ENCODE data around the gene SUPT20H.

Gene SUPT20H

DNA sequence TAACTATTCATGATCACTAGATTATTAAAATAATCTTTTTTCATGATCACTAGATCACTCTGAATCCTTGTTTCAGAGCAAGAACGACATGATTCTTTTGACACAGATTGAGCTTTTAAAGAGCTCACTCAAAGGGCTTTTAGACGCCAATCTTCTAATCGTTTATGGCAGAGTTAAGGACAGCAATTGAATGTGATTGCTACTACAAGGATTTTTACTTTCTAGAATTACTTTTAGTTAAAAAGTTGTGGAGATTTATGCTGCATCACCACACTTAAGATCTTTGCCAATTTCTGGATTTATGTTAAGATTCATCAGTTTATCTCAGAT, 57.6 kb downstream of the SUPT20H start:
- no peak for DNase-seq (ENCODE audit: low read depth in 2 of 2)

DNA sequence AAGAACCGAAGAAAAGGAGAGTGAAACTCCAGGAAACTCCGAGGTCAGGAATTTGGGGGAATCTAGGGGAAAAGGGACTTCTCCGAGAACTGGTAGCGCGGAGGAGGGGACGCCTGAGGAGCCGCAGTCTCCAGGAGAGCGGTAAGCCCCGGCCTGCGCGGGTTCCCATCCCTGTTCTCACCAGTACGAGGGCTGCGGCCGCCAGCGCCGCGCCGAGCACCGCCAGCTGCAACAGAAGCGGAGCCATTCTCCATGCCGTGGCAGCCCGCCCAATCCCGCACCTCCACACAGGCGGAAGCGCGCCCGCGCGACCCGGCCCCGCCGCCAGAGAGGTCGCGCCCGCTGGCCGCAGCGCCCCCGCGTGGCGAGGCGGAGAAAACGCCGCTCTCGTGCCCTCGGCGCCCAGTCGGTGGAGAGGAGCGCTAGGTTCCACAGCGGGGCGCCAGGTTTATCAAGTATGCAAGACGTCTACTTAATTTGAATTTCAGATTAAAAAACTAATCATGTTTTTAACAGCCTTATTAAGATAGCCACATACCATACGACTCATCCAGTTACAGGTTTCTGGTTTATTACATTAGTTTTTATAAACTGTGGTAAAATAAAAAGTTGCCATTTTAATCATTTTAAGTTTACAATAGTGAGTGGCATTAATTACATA, 60.3 kb downstream of the SUPT20H start, which contains the start of gene ALG5:
Gene ALG5 (minus strand): TSS at position 287 of the 661 bp plus-strand sequence. CDS start 40 bp downstream, at position 247.
- peak; percentile 86 for DNase-seq (ENCODE audit: low read depth in 2 of 2)

DNA sequence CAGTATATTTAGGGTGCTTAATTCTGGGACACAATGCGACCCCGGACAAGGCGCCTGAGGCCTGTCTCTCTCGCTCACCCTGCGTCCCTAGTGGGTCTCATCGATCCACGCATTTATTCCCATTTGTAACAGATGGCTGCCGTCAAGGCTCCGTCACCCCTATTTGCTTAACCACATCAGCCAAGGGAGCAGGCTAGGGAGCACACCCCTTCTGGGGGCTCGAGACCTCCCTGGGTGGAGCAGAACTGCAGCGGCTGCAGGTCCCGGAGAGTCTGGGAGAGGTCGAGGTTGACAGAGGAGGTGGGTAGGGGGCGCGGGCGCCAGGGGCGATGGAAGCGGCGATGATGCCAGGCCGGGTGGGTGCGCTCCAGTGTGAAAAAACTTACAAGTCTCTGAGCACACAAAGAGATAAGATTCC, 60.9 kb downstream of the SUPT20H start:
- no peak for DNase-seq (ENCODE audit: low read depth in 2 of 2)

DNA sequence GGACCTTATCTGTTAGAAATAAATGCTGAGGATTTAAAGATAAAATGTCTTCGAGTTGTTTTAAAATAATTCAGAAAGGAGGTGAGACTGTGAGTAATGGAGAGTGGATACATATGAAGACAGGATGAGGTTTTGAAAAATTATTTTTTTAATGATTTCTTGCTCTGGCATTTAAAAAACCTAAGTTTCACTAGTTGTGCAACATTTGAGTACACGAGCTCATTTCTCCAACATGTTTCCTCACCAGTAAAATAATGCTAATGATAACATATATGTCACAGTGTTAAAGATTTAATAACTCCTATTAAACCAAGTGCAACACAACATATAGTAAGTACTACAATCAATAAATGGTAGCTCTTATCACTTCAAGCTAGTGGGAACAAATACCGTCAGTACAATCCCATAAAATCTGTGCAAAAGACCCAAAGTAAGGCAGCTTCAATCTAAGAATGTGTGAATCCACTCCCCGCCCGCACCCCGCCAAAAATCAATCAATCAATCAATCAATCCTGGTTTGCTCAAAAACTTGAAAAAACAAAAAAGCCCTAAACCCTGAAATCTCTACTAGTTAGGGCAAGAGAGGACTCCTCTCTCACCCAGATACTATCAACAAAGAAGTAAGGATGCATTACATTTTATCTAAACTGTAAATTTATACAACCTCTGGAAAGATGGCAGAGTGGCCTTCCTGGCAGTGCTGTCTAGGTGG, 61.6 kb downstream of the SUPT20H start:
- DNase-seq (ENCODE audit: low read depth in 2 of 2): no peak

DNA sequence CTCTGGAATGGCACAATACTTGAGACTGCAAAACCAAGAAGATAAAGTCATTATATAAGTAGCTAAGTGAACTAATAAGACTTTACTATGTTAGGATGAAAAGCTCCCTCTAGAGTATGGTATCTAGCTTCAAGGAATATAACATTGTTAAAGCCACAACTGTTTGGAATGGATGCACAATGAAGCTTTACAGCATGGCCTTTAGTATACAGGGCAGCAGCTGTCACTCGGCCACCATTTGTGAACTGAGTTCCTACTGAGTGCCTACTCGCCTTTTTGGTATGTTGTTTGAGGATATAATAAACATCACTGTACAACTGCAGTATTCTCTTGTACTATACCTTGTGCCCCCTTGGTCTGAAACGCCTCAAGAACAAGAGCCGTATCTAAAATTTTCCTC, 67.1 kb downstream of the SUPT20H start:
- DNase-seq (ENCODE audit: low read depth in 2 of 2): no peak

DNA sequence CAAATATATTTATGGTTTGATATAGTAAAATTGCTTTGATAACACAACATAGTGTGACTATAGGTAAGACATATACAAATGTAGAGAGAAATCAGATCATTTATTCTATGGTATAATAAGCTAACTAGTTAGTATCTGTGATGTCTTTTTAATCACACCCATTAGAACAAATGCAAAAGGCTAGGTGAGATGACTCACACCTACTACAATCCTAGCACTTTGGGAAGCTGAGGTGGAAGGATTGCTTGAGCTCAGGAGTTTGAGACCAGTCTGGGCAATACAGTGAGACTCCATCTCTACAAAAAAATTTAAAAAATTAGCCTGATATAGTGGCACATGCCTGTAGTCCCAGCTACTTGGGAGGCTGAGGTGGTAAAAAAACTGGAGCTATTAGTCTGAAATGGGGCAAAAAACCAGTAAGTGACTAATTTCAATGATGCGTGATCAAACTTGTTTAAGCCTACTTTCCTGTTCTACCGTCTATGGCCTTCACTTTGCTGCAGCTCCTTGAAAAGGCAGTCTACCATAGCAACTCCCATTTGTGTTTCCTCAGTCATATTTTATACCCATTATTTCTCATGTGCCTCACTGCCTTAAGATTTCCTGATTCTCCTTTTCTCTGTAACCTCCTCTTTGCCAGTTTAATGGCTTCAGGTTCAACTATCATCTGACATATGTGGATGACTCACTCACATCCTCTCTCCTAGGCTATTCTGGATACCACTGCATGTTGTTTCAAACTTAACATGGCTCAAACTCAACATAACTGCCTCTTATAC, 72.8 kb downstream of the SUPT20H start:
- no peak for DNase-seq (ENCODE audit: low read depth in 2 of 2)

DNA sequence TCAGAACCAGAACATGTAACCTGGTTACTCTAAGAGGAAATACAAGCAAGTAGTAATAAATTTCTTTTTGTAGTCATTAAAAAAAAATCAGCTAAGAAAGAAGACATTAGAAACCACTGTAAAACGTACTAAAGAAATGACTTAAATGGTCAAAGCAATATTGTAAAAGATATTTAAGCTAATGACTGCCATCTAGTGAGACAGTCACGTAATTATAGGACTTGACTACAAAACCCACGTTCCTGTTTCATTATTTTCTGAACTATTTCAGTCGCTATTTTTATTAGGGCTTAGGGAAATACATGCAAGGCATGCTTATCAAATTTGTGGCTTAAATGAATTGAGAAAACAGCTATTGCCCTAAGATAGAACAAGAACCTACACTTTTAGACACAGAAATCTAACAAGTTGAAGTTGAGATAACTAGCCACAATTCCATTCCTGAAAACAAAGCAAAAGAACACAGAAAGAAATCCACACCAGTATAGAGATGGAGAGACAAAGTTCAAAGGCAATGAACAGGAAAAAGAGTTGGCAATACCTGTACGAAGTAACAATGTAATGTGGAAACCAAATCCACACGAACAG, 78.2 kb downstream of the SUPT20H start:
- DNase-seq (ENCODE audit: low read depth in 2 of 2): no peak

DNA sequence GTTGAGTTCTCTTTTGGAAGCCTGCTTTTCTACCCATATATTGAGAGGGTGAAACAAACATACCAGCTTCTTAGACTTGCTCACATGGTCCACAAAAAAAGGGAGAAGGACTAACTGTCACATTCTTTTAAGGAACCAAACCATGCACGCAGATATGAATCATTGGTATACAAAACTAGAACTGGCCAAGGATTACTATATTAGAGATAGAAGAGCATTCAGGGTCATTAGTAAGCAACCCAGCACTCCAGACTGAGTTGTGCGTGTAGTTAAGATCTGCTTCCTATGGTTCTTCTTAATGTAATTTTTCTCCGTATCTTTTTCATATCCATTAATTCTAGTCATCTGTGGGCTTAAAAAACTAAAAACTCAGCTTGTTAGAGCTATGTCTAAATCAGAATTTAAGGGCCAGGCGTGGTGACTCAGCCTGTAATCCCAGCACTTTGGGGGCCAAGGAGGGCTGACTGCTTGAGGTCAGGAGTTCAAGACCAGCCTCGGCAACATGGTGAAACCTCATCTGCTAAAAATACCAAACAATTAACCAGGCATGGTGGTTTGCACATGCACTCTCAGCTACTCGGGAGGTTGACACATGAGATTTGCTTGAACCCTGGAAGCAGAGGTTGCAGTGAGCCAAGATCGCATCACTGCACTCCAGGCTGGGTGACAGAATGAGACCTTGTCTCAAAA, 80.0 kb downstream of the SUPT20H start:
- no peak for DNase-seq (ENCODE audit: low read depth in 2 of 2)

DNA sequence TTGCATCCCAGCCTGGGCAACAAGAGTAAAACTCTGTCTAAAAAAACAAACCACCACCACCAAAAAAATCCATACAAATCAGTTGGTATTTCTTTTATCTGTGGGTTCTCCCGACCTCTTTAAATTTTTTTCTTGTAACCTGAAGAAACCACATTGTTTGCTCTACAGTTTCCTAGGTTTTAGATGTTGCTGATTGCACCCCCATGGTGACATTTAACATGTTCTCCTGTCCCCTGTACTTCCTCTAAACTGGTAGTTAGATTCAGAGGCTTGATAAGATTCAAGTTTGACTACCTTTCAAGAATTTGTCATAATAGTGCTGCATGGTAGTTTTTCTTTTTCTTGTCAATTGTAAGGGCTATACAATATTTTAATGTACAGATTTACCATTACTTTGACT, 84.3 kb downstream of the SUPT20H start:
- no peak for DNase-seq (ENCODE audit: low read depth in 2 of 2)

DNA sequence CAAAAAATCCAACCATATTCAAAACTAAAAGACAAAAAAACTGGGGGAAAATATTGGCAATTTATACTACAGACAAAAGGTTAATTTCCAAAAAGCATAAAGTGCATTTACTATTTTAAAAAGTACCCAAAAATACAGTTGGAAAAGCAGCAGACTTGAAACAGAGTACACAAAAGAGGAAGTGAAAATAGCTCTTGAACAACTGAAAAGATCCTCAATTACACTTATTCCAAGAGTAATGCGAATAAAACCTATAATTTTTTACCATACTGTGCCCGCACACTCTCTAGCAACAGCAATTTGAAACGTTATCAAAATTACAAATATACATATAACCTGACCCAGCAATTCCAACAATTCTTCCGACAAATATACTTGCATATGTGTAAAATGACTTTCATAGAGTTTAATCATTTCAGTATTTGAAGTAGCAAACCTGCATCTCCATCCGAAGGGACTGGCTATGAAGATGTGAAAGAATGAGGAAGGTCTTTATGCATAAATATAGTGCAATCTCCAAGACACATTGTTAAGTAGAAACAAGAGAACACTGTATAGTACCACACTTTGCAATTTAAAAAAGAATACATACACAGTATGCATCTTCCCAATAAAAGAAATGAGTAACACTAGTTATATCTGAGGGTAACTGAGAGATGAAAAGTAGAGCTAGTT, 85.7 kb downstream of the SUPT20H start:
- DNase-seq (ENCODE audit: low read depth in 2 of 2): no peak

DNA sequence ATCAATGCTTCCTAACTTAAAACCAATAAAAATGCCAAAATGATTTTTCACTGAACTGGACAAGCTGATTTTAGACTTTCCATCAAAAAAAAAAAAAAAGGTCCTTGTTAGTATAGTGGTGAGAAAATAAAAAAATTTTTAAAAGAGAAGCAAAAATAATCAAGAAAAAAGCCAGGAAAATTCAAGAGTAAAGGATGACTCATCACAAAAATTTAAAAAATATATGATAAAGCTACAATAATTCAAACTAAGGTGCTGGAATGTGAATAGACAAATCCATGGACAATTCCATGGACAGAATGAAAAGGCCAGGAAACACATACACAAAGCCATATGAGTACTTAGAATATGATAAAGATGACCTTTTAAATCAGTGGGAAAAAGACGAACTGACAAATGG, 86.5 kb downstream of the SUPT20H start:
- no peak for DNase-seq (ENCODE audit: low read depth in 2 of 2)

DNA sequence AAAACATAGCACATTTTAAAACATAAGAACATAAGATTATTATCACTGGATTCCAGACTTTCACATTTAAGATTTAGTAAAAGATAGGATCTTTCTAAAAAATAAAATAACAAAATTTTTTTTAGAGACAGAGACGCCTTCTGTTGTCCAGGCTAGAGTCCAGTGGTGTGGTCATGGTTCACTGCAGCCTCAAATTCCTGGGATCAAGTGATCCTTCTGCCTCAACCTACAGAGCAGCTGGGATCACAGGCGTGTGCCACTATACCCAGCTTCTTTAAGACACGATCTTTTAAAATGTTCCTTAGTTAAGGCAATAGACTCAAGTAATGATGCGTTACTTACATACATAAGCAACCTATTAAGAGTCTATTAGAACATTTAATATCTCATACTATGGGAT, 93.1 kb downstream of the SUPT20H start:
- DNase-seq (ENCODE audit: low read depth in 2 of 2): no peak

DNA sequence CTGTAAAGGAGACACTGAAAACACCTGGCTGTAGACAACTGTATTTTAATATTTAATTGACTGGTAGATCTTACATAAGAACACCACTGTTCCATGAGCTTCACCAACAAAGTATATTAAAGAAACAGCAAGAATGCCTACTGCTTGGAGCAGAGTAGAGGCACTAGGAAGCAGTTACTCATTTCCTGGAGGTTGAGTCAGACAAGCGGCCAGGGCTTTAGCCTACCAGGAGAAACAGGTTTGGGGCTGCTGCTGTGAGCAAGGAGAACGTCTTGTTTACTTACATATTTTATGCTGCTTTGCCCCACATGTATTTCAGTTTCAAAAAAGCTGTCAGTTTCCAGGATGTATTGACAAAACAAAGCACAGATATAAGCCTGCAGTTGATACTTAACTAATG, 93.7 kb downstream of the SUPT20H start:
- DNase-seq (ENCODE audit: low read depth in 2 of 2): no peak

DNA sequence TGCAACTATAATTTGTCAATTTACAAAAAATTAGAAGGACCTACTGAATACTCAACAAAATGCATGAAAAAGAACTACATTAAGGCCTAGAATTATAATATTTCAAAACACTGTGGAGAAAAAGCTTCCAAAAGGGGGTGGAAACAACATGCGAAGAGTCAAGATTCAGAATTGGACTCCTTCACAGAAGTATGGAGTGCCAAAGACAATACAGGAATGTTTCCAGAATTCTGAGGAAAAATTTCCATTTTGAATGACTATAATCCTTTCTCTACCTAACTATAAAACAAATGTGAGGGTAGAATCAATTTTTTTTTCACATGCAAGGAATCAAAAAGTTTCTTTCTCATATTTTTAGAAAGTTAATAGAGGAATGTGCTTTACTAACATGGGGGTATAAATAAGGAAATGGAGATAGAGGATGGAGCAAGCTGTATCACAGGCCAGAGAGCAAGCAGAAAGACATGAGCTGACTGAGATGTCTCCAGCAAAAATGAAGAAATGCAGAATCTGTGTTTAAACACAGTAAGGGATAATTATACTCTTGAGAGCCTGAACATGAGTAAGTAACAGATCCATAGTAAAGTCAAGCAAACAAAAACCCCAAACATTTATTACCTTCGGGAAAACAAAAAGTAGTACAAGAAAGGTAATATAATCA, 99.9 kb downstream of the SUPT20H start:
- DNase-seq (ENCODE audit: low read depth in 2 of 2): no peak

Data from stimulated activated CD8-positive, alpha-beta memory T cell treated with anti-CD3 and anti-CD28 coated beads, Interleukin-7, amount 100 ng/mL, for 1 hour (primary cell).